Neuronal stem cell (in vitro differentiated cells): Measurements from ENCODE around the gene CRYBA2.

Source experiments
- DNase-seq: peaks from one replicate; pipeline ENCODE4 v3.0.0-alpha.2; 2013; ENCODE audit warnings: low spot score
- H2AFZ ChIP-seq: one replicate; pipeline ENCODE4 v1.6.1; 2013; ENCODE audit warnings: mild to moderate bottlenecking, low read length, inconsistent platforms
- H2AK5ac ChIP-seq: 2 replicates; pipeline ENCODE4 v1.6.1; 2013; ENCODE audit warnings: low read depth, mild to moderate bottlenecking, inconsistent platforms, low read length, moderate library complexity, mixed read lengths
- H2BK120ac ChIP-seq: 2 replicates; pipeline ENCODE4 v1.6.1; 2013; ENCODE audit warnings: low read depth, mild to moderate bottlenecking, inconsistent platforms, low read length, moderate library complexity, mixed read lengths
- H2BK12ac ChIP-seq: one replicate; pipeline ENCODE4 v1.6.1; 2013; ENCODE audit warnings: low read length, inconsistent platforms
- H2BK15ac ChIP-seq: 2 replicates; pipeline ENCODE4 v1.6.1; 2013; ENCODE audit warnings: mild to moderate bottlenecking, low read length, inconsistent platforms, mixed read lengths
- H2BK5ac ChIP-seq: one replicate; pipeline ENCODE4 v1.6.1; 2013; ENCODE audit warnings: inconsistent platforms, mild to moderate bottlenecking, low read length, moderate library complexity
- H3K14ac ChIP-seq: one replicate; pipeline ENCODE4 v1.6.1; 2013; ENCODE audit warnings: low read length, inconsistent platforms
- H3K18ac ChIP-seq: 2 replicates; pipeline ENCODE4 v1.6.1; 2013; ENCODE audit warnings: low read length, inconsistent platforms
- H3K23ac ChIP-seq: 2 replicates; pipeline ENCODE4 v1.6.1; 2013; ENCODE audit warnings: low read depth, mild to moderate bottlenecking, mixed read lengths, low read length, inconsistent platforms; ENCODE audit not compliant: poor library complexity
- H3K27ac ChIP-seq: replicated peaks from 3 replicates; pipeline ENCODE4 v1.5.1; 2013; ENCODE audit warnings: low read length, inconsistent platforms
- H3K27me3 ChIP-seq, 3 experiments: 2 replicates each; pipeline ENCODE4 v1.6.1; 2013; ENCODE audit warnings: low read length in 3 of 3, mild to moderate bottlenecking in 2 of 3, inconsistent platforms in 1 of 3, low read depth in 1 of 3, mixed read lengths in 1 of 3, moderate library complexity in 1 of 3; ENCODE audit not compliant: control insufficient read depth in 3 of 3, insufficient read depth in 3 of 3
- H3K36me3 ChIP-seq, 2 donors: replicated peaks in 1 of 2; 2 replicates each; pipeline ENCODE4 v1.6.1; 2013; ENCODE audit warnings: low read length in 2 of 2; ENCODE audit not compliant: control insufficient read depth in 2 of 2, insufficient read depth in 2 of 2
- H3K4ac ChIP-seq: 2 replicates; pipeline ENCODE4 v1.6.1; 2013; ENCODE audit warnings: inconsistent platforms, mild to moderate bottlenecking, low read length, moderate library complexity
- H3K4me1 ChIP-seq, 2 donors: 1 replicate in 1 of 2; 2 replicates in 1 of 2; pipeline ENCODE4 v1.6.1; 2013; ENCODE audit warnings: low read length in 2 of 2, low read depth in 1 of 2; ENCODE audit not compliant: control insufficient read depth in 2 of 2, insufficient read depth in 1 of 2
- H3K4me2 ChIP-seq: one replicate; pipeline ENCODE4 v1.6.1; 2013; ENCODE audit warnings: mild to moderate bottlenecking, low read length, inconsistent platforms; ENCODE audit not compliant: insufficient read depth, poor library complexity, severe bottlenecking
- H3K4me3 ChIP-seq, 2 donors: 2 replicates each; pipeline ENCODE4 v1.5.1; 2013; ENCODE audit warnings: low read length in 2 of 2, mild to moderate bottlenecking in 2 of 2, inconsistent platforms in 1 of 2, moderate library complexity in 1 of 2
- H3K79me1 ChIP-seq: one replicate; pipeline ENCODE4 v1.6.1; 2013; ENCODE audit warnings: low read depth, mild to moderate bottlenecking, inconsistent platforms, low read length, moderate library complexity
- H3K9ac ChIP-seq: one replicate; pipeline ENCODE4 v1.6.1; 2013; ENCODE audit warnings: mild to moderate bottlenecking, low read depth, low read length, inconsistent platforms; ENCODE audit not compliant: poor library complexity
- H3K9me3 ChIP-seq, 2 donors: replicated peaks in 1 of 2; 2 replicates each; pipeline versions ENCODE3 to v1.6.1; 2013; ENCODE audit warnings: low read length in 2 of 2, mild to moderate bottlenecking in 2 of 2, inconsistent platforms in 1 of 2, low read depth in 1 of 2, mixed read lengths in 1 of 2, moderate library complexity in 1 of 2; ENCODE audit not compliant: control insufficient read depth in 2 of 2, insufficient read depth in 1 of 2
- H4K8ac ChIP-seq: one replicate; pipeline ENCODE4 v1.6.1; 2013; ENCODE audit warnings: low read depth, mild to moderate bottlenecking, inconsistent platforms, low read length, moderate library complexity
- H4K91ac ChIP-seq: one replicate; pipeline ENCODE4 v1.6.1; 2013; ENCODE audit warnings: low read length, low read depth, mild to moderate bottlenecking, inconsistent platforms; ENCODE audit not compliant: poor library complexity
- WGBS, 2 donors: extraction: QIAGEN DNeasy Blood & Tissue Kit; methylation state at CpG; one replicate each; pipeline ENCODE4 v1.1.7; 2013; ENCODE audit warnings: missing lambda C conversion rate in 2 of 2, mixed read lengths in 1 of 2; ENCODE audit not compliant: insufficient read length in 2 of 2, insufficient replicate concordance in 1 of 2; ENCODE audit errors: extremely low coverage in 2 of 2; 5-methylcytosine and 5-hydroxymethylcytosine counted together

The CRYBA2 gene

DNA sequence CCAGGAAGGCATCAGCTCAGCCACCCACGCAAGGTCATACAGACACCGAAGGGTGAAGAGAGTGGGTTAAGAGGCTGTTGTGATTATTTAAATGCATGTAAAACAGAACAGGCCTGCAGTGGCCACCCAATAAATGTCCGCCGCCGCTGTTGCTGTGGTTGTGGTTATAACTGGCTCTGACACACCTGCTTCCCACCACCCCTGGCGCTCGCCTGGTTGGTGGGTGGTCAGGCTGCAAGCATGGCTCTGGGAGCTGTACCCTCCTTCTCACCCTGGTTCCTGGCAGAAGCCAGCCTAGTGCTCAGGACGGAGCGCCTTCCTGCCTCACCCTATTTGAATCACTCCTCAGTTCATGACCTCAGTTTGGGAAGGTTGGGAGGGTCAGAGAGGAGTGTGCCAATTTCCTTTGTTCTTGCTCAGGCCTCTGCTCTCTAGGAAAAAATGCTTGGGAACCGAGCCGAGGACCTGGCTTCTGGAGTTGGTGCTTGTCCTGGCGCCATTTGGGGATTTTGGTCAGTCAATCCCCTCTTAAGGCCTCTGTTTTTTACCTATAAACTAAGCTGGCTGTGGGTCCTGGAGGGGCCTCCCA is 5.3 kb upstream of the CRYBA2 start:
- Histone ChIP-seq H3K4me3 (no peak overlapping the region), H3K36me3 (no peaks in the 10 kb centered on the region), H2BK5ac (no peak overlapping the region), H3K27me3 (peaks cover 56 to 98% (median 95%) of the 10 kb centered on the region in 3 experiments), H3K14ac (no peak overlapping the region), H3K23ac (no peak overlapping the region), H3K18ac (no peak overlapping the region), H2BK12ac (peak overlapping the region; percentile 8), H3K9me3 (peaks cover 0 to 3% of the 10 kb centered on the region in 2 donors), H2AK5ac (no peak overlapping the region), H3K27ac (no peak overlapping the region), H4K91ac (no peak overlapping the region), H2AFZ (no peak overlapping the region), H2BK120ac (no peak overlapping the region), H2BK15ac (peak overlapping the region; percentile 3), H3K4me2 (no peak overlapping the region), H4K8ac (no peak overlapping the region), H3K79me1 (no peaks in the 10 kb centered on the region), H3K9ac (no peak overlapping the region), H3K4ac (no peak overlapping the region), H3K4me1 (peaks cover 9 to 28% of the 10 kb centered on the region in 2 donors)
- no peak for DNase-seq
- no CpG with 5 or more reads among the region's 12 CpGs for WGBS, 2 donors

DNA sequence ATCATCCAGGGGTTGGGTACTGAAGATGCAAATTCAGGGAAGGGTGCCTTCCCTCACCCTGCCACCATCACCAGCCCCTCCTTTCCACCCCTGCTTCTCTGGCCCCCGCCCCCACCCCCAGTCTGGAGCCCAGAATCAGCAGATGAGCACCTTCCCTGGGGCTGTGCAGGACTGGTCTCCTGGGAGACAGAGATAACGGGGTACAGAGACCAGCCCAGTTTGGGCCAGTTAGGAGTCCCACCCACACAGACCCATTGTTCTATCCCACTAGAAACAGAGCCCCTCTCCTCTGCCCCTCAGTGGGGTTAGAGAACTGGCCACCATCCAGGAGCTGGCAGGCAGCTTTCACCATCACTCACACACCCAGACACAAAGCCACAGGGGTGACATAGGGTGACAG is 4.5 kb upstream of the CRYBA2 start:
- H3K4me2 ChIP-seq = no peak overlapping the region
- H3K27ac ChIP-seq = no peak overlapping the region
- H3K36me3 ChIP-seq = no peaks in the 10 kb centered on the region
- H4K8ac ChIP-seq = no peak overlapping the region
- H3K27me3 ChIP-seq = peaks cover 57 to 98% (median 95%) of the 10 kb centered on the region in 3 experiments
- no CpG with 5 or more reads among the region's 2 CpGs for WGBS, 2 donors
- peaks cover 7 to 24% of the 10 kb centered on the region in 2 donors for H3K4me1 ChIP-seq
- peak overlapping the region; percentile 75 for H2BK15ac ChIP-seq
- H2BK120ac ChIP-seq = no peak overlapping the region
- no peak overlapping the region for H4K91ac ChIP-seq
- H3K14ac ChIP-seq = no peak overlapping the region
- H2AFZ ChIP-seq = no peak overlapping the region
- peaks cover 2% of the 10 kb centered on the region for H3K79me1 ChIP-seq
- H2AK5ac ChIP-seq = no peak overlapping the region
- no peak overlapping the region for H3K4ac ChIP-seq
- H3K23ac ChIP-seq = peak overlapping the region; percentile 80
- no peak overlapping the region for H2BK12ac ChIP-seq
- no peak overlapping the region for H2BK5ac ChIP-seq
- peaks cover 0 to 3% of the 10 kb centered on the region in 2 donors for H3K9me3 ChIP-seq
- no peak for DNase-seq
- peak overlapping the region in 1 of 2 donors; percentile 28 for H3K4me3 ChIP-seq
- H3K9ac ChIP-seq = no peak overlapping the region
- no peak overlapping the region for H3K18ac ChIP-seq

- no peak overlapping the region for H4K91ac ChIP-seq
- no CpG with 5 or more reads among the region's 4 CpGs for WGBS, 2 donors
- no peak overlapping the region for H2AFZ ChIP-seq
- H2BK12ac ChIP-seq = no peak overlapping the region
- H3K4ac ChIP-seq = no peak overlapping the region
- no peak overlapping the region for H3K4me2 ChIP-seq
- no peak overlapping the region for H3K4me3 ChIP-seq
- H2AK5ac ChIP-seq = peak overlapping the region; percentile 63
- DNase-seq = no peak
- H3K9ac ChIP-seq = no peak overlapping the region
- H3K4me1 ChIP-seq = peaks cover 1 to 19% of the 10 kb centered on the region in 2 donors
- peaks cover 0 to 2% of the 10 kb centered on the region in 2 donors for H3K9me3 ChIP-seq
- no peak overlapping the region for H4K8ac ChIP-seq
- H3K79me1 ChIP-seq = peaks cover 2% of the 10 kb centered on the region
- no peak overlapping the region for H3K18ac ChIP-seq
- H2BK15ac ChIP-seq = no peak overlapping the region
- no peaks in the 10 kb centered on the region for H3K36me3 ChIP-seq
- H3K27me3 ChIP-seq = peaks cover 56 to 98% (median 95%) of the 10 kb centered on the region in 3 experiments
- H3K27ac ChIP-seq = no peak overlapping the region
- no peak overlapping the region for H3K14ac ChIP-seq
- H2BK120ac ChIP-seq = no peak overlapping the region
- H3K23ac ChIP-seq = no peak overlapping the region
- H2BK5ac ChIP-seq = no peak overlapping the region
Observed at GRCh38 chr2:218996937-218997336, 3.7 kb upstream of the CRYBA2 start.

- Histone ChIP-seq H3K4me1 (peaks cover 0 to 19% of the 10 kb centered on the region in 2 donors), H3K79me1 (peaks cover 2% of the 10 kb centered on the region), H3K14ac (no peak overlapping the region), H2BK12ac (no peak overlapping the region), H3K18ac (peak overlapping the region; percentile 82), H4K8ac (peak overlapping the region; percentile 86), H3K27ac (no peak overlapping the region), H3K4ac (no peak overlapping the region), H2AFZ (peak overlapping the region; percentile 92), H3K9ac (no peak overlapping the region), H2AK5ac (peak overlapping the region; percentile 79), H3K4me3 (peak overlapping the region; percentile 29 to 73), H3K27me3 (peaks cover 55 to 98% (median 95%) of the 10 kb centered on the region in 3 experiments), H2BK120ac (no peak overlapping the region), H3K36me3 (no peaks in the 10 kb centered on the region), H2BK15ac (peak overlapping the region; percentile 83), H2BK5ac (no peak overlapping the region), H3K9me3 (peaks cover 0 to 2% of the 10 kb centered on the region in 2 donors), H4K91ac (no peak overlapping the region), H3K4me2 (peak overlapping the region; percentile 73), H3K23ac (peak overlapping the region; percentile 76)
- DNase-seq = peak; percentile 78
- WGBS, 2 donors = no CpG with 5 or more reads among the region's 43 CpGs
Observed at GRCh38 chr2:218995972-218996711, 2.9 kb upstream of the CRYBA2 start.
